T follicular helper cell (primary cell): ENCODE measurements around the gene CDC20.
"Not testable (repeated sequence)": the region's sequence is repeated elsewhere in the genome, so short reads cannot be mapped to it uniquely, and the experiment has no call there.

Experiments
- DNase-seq: peaks from one replicate; pipeline ENCODE4 v3.0.0-alpha.2; 2020; ENCODE audit warnings: low read depth

The CDC20 gene

DNA sequence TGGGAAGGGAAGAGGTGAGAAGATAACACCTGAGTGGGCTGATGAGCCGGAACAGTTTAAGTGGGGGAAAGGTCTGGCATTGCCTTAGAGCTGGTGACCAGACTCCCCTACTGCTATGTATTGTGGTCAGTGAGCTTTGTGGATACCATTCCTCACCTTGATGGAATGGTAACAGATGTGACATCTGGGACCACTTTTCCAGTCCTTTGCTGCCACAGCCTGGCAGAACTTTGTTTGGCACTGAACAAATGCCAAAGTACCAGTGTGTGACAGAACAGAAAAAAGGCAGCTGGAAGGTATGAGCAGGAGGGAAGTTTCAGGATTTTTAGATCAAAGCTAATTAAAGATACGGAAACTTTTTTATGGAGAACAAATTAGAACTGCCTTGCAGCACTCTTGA lies 24.7 kb downstream of the CDC20 start:
- DNase-seq: no peak

DNA sequence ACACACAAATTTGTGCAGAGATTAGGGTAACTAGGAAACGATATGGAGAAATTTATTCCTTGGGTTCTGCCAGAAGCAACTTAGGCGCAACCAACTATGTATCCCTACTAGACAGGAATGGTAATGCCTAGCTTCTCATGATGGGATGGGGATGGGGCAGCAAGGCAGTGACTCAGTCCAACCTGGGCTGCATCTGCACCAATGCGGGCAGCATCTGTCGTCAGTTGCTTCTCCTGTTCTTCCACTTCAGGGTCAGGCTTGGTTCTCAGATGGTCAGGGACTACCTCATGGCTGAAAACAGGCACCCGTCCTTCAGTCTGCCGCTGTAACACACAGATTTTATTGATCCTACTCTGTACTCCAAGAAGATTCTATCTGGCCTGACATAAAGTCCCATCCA lies 27.9 kb downstream of the CDC20 start:
- no peak for DNase-seq

DNA sequence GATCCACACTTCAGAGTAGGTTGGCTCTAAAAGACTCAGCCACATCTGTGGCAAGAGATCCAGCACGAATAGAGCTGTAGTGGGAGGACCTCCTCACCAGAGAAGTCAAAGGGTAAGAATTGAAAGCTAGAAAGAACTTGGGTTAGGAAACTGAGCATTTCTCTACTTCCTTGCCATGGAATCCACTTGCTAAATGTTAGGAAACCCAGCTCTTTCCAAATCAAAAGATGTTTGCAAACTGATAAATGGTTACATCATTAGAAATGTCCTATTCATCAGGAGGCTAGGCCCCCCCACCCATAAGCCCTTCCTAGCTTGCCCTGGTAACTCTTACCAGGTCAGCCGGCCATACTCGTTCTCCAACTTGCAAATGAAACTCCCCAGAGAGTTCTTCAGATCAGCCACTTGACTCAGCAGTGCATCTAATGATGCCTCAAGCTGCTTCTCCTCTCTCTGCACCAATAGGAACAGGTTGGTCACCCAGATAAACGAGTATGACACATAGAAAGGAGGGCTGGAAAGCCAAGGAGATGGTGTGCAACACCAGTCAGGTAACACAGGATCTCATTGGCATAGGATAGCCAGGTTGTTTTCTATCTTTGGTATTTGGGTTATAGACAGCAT lies 29.3 kb downstream of the CDC20 start:
- DNase-seq: no peak

DNA sequence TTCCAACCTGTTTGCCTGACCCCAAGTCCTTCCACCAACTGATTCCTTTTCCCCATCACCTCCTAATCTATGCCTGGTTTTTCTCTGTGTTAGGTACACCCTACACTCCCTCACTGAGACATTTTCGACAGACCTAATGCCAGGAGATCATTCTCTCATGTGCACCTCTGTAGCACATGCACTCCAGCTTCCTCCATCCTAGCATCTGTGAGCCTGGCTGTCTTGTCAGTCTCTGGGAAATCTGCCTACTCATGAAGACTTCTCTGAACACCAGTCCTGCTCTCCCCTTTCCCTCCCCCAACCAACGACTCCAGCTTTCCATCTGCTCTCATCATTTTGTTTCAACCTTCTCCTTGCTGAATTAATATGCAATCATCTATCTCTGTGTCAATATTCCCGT lies 29.8 kb downstream of the CDC20 start:
- DNase-seq: no peak

DNA sequence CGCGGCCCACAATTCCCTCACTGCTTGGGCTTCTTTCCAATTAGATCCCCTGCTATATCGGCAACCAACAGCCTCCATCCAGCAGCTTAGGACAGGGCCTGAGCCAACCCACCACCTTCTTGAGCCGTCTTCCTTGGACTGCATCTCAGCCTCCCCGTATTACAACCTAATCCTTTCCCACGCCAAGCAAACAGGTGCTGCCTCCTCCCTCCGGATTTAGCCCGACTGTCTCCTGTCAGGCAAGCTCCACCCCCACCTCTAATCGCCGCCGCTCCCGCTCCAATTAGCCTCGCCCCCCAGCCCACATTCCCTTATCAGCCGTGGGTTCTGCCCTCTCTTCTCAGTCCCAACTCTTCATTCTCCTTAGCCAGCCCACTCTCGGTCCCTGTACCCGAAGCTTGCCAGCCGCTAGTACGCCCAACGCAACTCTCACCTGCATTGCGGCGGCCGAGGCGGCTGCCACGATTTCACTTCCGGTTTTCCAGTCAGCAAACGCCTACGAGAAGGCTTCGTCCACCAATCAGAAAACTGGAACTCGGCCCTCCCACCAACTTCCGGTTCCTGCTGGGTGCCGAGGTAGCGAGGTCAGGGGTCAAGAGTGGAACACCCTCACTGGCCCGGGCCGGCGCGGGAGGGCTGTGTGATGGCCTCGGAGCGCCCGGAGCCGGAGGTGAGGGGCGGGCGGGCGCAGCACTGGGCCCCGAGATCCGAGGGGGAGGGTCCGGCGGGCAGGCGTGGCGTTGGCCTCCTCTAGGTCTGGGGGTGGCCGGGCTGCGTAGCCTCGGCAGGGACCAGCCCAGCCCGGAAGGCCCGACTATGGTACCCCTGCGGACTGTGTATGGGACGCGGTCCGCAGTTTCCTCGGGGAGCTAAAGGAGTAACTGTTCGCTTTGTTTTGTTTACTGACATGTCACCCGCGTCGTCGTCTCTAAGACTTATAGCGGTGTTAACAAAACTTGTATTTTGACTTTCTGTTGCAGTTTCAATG lies 30.8 kb downstream of the CDC20 start, which contains the start of the genes MED8 and SZT2:
Gene MED8 (minus strand): TSS at position 475 of the 988 bp plus-strand sequence. CDS start 36 bp downstream, at position 439.
Gene SZT2 (plus strand): TSS at position 574 of the 988 bp plus-strand sequence. CDS start 70 bp downstream, at position 644.
- DNase-seq: peak; percentile 90

DNA sequence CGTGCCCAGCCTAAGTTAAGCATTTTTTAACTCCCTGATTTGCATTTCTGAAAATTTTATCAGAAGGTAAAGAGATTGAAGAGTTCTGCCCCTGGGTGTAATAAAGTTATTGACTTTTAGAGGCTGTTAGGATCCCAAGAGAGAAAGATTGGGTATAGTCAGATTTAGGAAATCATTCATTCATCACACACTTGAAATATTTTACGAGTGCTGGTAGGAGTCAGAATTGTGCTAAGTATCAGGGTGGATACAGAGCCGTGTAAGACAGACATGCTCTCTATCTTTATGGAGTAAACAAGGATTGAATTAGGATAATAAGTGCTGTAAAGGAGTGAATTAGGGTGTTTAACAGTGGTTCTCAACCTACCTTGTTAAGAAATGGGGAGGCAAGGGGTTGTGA lies 33.9 kb downstream of the CDC20 start:
- no peak for DNase-seq

DNA sequence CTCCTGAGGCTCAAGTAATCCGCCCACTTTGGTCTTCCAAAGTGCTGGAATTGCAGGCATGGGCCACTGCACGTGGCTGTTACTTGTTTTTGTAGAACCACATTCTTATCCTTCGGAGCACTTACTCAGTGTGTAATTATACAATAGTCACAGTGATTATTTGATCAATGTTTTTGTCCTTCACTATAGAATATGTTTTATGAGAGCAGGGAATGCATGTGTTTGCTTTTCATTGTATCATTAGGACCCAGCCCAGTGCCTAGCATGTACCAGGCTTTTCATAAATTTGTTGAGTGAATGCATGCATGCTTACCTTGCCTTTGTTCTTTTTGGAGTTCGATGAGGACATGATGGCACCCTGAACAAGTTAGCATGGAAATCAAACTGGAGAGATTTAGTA lies 36.7 kb downstream of the CDC20 start:
- no peak for DNase-seq

DNA sequence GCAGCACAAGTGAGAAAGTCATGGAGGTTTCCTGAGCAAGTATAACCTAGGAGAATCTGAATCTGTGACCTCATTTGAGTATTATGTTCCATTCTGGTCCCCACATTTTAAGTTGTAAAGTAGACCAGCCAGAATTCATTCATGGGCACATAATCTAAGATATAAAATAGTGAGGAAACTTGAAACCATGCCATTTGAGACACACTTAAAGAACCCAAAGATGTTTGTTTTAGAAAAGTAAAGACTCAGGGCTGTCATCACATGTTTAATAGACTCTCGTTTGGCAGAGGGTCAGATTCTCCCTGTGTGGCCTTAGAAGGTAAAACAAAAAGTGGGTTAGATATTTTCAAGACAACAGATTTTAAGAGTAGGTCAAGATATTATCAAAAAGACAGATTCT lies 37.3 kb downstream of the CDC20 start:
- no peak for DNase-seq

DNA sequence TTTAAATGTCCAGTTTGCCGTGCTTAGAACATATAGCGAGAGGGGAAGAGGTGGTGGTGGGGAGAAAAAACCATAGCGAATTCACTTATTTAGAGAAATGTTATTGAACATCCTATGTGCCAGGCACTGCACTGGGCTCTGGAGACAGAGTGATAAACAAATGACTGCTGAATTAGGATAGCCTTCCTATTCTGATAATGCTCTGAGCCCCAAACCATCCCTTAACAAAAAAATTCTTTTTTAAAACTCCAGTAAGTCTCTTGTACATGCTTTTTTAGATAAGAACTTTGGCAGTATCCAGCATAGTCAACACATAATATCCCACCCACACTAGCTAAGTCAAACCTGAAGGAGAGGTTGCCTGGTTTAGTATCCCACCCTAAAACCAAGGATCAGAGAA lies 39.4 kb downstream of the CDC20 start:
- no peak for DNase-seq

DNA sequence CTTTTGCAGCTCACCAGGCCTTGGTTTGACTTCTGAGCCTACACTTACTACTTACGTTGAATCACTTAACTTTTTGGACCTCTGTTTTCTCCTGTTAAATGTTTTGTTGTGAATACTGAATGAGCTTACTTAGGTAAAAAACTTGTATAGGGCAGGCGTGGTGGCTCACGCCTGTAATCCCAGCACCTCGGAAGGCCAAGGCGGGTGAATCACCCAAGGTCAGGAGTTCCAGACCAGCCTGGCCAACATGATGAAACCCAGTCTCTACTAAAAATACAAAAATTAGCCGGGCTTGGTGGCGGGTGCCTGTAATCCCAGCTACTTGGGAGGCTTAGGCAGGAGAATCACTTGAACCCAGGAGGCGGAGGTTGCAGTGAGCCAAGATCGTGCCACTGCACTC lies 41.7 kb downstream of the CDC20 start:
- DNase-seq: not testable (repeated sequence)

DNA sequence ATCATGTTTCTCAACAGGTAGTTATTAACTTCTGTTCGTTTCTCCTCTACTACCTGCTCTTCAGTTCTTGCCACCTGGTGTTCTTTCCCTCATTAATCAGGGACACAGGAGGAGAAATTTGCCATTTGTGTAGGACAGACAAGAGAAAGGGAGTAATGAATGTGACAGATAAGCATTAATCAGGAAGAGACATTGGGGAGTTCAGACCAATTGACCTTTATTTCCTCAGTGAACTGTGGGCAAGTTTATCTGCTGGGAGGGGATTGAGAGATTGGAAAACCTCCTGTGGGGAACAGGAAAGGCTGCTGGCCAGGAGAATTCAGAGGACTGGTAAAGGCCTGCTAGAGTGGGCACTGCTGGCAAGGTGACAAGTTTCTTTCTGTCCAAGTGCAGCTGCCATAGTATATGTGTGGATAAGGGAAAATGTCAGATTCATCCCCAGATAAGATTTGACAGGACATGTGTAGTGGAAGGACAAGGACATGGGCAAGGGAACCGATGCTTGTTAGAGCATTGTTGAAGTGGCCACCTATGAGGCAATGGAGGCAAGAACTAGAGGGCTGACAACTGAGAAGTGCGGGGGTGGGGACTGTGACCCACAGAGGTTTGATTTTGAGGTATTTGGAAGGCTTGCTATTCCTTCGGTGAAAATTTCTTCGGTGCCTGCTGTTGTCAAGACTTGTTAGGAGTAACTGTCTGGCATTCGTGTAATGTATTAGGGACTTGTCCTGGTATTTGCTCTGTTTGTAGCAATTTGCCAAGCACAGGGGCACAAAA lies 43.5 kb downstream of the CDC20 start:
- no peak for DNase-seq

DNA sequence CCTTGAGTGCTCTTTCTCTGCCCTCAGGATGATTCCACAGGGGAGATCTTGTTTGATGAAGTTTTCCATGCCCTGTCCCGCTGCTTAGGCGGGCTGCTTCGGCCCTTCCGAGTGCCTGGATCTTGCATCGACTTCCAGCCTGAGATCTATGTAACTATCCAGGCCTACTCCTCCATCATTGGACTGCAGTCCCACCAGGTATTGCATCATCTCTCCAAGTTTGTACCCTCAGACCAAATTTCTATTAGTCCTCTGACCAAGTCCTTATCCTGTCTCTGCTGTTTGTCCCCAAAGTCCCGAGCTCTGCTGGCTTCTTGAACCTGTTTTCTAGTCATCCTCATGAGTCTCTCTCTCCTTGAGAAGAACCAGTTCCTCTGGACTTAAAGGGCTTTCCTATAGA lies 45.6 kb downstream of the CDC20 start:
- no peak for DNase-seq

DNA sequence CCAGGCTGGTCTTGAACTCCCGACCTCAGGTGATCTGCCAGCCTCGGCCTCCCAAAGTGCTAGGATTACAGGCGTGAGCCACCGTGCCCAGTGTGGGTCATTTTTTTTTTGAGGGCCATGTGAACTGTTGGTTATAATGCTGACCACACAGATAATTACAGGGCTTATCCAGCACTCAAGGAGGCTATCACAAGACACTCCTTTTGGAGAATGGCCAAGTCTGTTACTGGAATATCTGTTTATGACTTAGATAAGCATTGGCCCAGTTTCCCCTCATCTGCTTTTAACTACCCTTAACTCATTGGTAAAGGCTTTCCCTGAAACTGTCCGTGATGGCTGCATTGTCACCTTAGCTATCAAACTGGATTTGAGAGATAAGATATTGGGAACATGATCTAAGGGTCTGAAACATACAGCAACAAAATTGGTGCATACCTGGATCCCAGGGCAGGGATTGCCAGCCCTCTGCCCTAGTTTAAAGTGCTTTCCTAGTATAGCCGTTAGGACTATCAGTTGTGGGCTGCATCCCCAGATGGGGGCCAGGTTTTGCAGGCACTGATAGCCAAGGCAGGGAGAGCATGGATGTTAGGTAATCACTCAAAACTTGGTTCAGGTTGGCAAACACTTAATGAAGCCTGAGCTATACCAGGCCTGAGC lies 46.6 kb downstream of the CDC20 start:
- no peak for DNase-seq

DNA sequence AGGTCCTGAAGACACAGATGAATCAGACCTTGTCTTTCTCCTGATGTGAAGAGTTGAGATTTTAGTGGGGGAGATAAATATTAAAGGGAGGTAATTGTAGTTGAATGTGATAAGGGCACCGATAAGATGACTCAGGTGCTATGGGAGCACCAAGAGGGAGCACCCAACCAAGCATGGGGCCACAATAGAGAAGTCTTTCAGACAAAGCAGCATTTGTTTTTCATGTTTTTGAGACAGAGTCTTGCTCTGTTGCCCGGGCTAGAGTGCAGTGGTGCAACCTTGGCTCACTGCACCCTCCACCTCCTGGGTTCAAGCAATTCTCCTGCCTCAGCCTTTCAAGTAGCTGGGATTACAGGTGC lies 47.1 kb downstream of the CDC20 start:
- DNase-seq: no peak

DNA sequence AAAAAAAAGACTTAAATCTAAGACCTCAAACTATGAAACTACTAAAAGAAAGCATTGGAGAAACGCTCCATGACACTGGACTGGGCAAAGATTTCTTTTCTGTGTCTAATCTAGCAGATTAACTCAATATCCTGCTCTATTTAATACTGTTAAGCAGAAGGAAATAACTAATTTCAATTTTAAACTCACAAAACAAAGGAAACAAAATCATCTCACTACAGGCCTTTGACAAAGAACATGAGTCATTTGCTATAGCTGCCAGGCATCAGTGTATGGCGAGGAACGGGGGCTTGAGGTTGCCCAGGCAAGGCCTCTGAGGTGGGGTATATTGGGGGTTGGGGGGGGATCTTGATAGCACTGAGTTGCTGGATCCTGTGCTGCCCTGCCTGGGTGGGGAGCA lies 51.8 kb downstream of the CDC20 start:
- no peak for DNase-seq
